HL-60 (cell line): Measurements from ENCODE around the gene RSPO4.

ENCODE experiments used
- GABPA ChIP-seq: IDR thresholded peaks from 2 replicates; pipeline ENCODE4 v1.6.1; 2012; ENCODE audit warnings: low read depth
- POLR2AphosphoS5 ChIP-seq: IDR thresholded peaks from 2 replicates; pipeline ENCODE4 v1.6.1; 2012; ENCODE audit warnings: low read depth
- REST ChIP-seq: IDR thresholded peaks from 2 replicates; pipeline ENCODE4 v1.6.1; 2012; ENCODE audit warnings: low read depth; ENCODE audit not compliant: insufficient replicate concordance
- SPI1 ChIP-seq: IDR thresholded peaks from 2 replicates; pipeline ENCODE4 v1.6.1; 2012; ENCODE audit warnings: low read depth, mild to moderate bottlenecking, borderline replicate concordance
- TF ChIP-seq, protein P1 (sequence below): IDR thresholded peaks from one replicate; pipeline ENCODE4 v1.5.1; 2011; ENCODE audit warnings: low read length, control low read depth, inconsistent platforms; ENCODE audit not compliant: insufficient read depth

GRCh38 chr20:990293-990959, 11.7 kb downstream of the RSPO4 start:
- TF ChIP-seq, protein P1, sequence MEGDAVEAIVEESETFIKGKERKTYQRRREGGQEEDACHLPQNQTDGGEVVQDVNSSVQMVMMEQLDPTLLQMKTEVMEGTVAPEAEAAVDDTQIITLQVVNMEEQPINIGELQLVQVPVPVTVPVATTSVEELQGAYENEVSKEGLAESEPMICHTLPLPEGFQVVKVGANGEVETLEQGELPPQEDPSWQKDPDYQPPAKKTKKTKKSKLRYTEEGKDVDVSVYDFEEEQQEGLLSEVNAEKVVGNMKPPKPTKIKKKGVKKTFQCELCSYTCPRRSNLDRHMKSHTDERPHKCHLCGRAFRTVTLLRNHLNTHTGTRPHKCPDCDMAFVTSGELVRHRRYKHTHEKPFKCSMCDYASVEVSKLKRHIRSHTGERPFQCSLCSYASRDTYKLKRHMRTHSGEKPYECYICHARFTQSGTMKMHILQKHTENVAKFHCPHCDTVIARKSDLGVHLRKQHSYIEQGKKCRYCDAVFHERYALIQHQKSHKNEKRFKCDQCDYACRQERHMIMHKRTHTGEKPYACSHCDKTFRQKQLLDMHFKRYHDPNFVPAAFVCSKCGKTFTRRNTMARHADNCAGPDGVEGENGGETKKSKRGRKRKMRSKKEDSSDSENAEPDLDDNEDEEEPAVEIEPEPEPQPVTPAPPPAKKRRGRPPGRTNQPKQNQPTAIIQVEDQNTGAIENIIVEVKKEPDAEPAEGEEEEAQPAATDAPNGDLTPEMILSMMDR: no peak
- TF ChIP-seq POLR2AphosphoS5 (no peak), GABPA (no peak), REST (no peak), SPI1 (no peak)
